ENCODE measurements around the gene EYA3.
A peak's percentile ranks its signal among the peaks of the same experiment; 100 is the strongest.

Gene EYA3

GRCh38 chr1:27955076-27955475 lies 133.3 kb downstream of the EYA3 start:
- H3K27ac ChIP-seq (ENCODE audit: low read length, poor library complexity, severe bottlenecking) = no peak overlapping the region
- no peak overlapping the region for H3K18ac ChIP-seq (ENCODE audit: low read depth in 1 of 2, low read length in 2 of 2)
- H3K79me1 ChIP-seq (replicated peaks; ENCODE audit: low read length, poor library complexity, severe bottlenecking) = peaks cover under 1% of the 10 kb centered on the region
- no peak overlapping the region for H3K14ac ChIP-seq (ENCODE audit: low read length in 2 of 2)
- no peak overlapping the region for H2AFZ ChIP-seq (ENCODE audit: low read depth, low read length)
- no peak overlapping the region for H3K23ac ChIP-seq (ENCODE audit: low read length in 2 of 2)
- H2BK15ac ChIP-seq (ENCODE audit: low read depth, poor library complexity, severe bottlenecking) = no peak overlapping the region
- no peak overlapping the region for H4K8ac ChIP-seq (ENCODE audit: low read length)
- H4K91ac ChIP-seq (ENCODE audit: low read length) = no peak overlapping the region
- H3K9me3 ChIP-seq (ENCODE audit: control insufficient read depth, low read length) = no peaks in the 10 kb centered on the region
- H3K4me2 ChIP-seq (ENCODE audit: low read length, poor library complexity, severe bottlenecking) = no peak overlapping the region
- H2BK120ac ChIP-seq (ENCODE audit: low read depth, low read length) = peak overlapping the region; percentile 42
- H2AK5ac ChIP-seq (ENCODE audit: low read length, severe bottlenecking) = no peak overlapping the region
- WGBS = 89% methylated on average over 6 of the region's 6 CpGs
- H3K36me3 ChIP-seq (ENCODE audit: control insufficient read depth in 1 of 2, insufficient read depth in 2 of 2, low read depth in 1 of 2, low read length in 2 of 2) = peaks cover 0 to 4% of the 10 kb centered on the region in 2 experiments
- no peak for DNase-seq
- no peak overlapping the region for H3K4ac ChIP-seq (ENCODE audit: low read depth in 1 of 2, low read length in 2 of 2)
- no peak overlapping the region for H3K4me3 ChIP-seq (ENCODE audit: insufficient read depth in 1 of 2, low read depth in 1 of 2, low read length in 2 of 2)
- H3K27me3 ChIP-seq (ENCODE audit: control insufficient read depth in 1 of 2, insufficient read depth in 1 of 2, low read length in 2 of 2) = peaks cover 15 to 19% of the 10 kb centered on the region in 2 experiments
- no peak overlapping the region for H2BK12ac ChIP-seq (ENCODE audit: low read length in 2 of 2)
- H2BK5ac ChIP-seq (ENCODE audit: low read depth, low read length, poor library complexity, severe bottlenecking) = no peak overlapping the region
- H3K4me1 ChIP-seq (ENCODE audit: control insufficient read depth, insufficient read depth, low read depth, low read length) = peaks cover 7% of the 10 kb centered on the region
- H3K9ac ChIP-seq (ENCODE audit: low read length) = no peak overlapping the region

DNA sequence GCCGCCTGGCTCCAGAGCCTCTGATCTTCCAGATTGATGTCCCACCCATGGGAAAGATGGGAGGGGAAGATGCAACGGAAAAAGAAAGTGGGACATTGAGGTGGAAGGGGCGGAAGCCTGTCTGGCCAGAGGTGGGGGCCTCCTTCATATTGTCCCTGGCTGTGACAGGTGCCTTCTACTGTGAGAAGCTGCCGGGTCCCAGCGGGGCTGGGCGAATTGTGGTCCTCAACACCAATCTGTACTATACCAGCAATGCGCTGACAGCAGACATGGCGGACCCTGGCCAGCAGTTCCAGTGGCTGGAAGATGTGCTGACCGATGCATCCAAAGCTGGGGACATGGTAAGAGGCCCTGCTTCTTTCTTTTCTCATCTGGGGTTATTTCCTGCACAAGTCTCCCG lies 134.2 kb downstream of the EYA3 start:
- no peak for DNase-seq
- Histone ChIP-seq H3K18ac (ENCODE audit: low read depth in 1 of 2, low read length in 2 of 2) (no peak overlapping the region), H2BK15ac (ENCODE audit: low read depth, poor library complexity, severe bottlenecking) (no peak overlapping the region), H3K23ac (ENCODE audit: low read length in 2 of 2) (no peak overlapping the region), H3K4me1 (ENCODE audit: control insufficient read depth, insufficient read depth, low read depth, low read length) (peaks cover 4% of the 10 kb centered on the region), H2BK120ac (ENCODE audit: low read depth, low read length) (no peak overlapping the region), H2BK5ac (ENCODE audit: low read depth, low read length, poor library complexity, severe bottlenecking) (no peak overlapping the region), H3K4me2 (ENCODE audit: low read length, poor library complexity, severe bottlenecking) (no peak overlapping the region), H3K27ac (ENCODE audit: low read length, poor library complexity, severe bottlenecking) (no peak overlapping the region), H3K9me3 (ENCODE audit: control insufficient read depth, low read length) (no peaks in the 10 kb centered on the region), H3K36me3 (ENCODE audit: control insufficient read depth in 1 of 2, insufficient read depth in 2 of 2, low read depth in 1 of 2, low read length in 2 of 2) (peaks cover 0 to 4% of the 10 kb centered on the region in 2 experiments), H3K9ac (ENCODE audit: low read length) (no peak overlapping the region), H2BK12ac (ENCODE audit: low read length in 2 of 2) (no peak overlapping the region), H2AFZ (ENCODE audit: low read depth, low read length) (no peak overlapping the region), H3K27me3 (ENCODE audit: control insufficient read depth in 1 of 2, insufficient read depth in 1 of 2, low read length in 2 of 2) (peaks cover 15 to 19% of the 10 kb centered on the region in 2 experiments), H4K91ac (ENCODE audit: low read length) (no peak overlapping the region), H3K79me1 (replicated peaks; ENCODE audit: low read length, poor library complexity, severe bottlenecking) (no peaks in the 10 kb centered on the region), H3K4ac (ENCODE audit: low read depth in 1 of 2, low read length in 2 of 2) (no peak overlapping the region), H3K4me3 (ENCODE audit: insufficient read depth in 1 of 2, low read depth in 1 of 2, low read length in 2 of 2) (no peak overlapping the region), H3K14ac (ENCODE audit: low read length in 2 of 2) (no peak overlapping the region), H2AK5ac (ENCODE audit: low read length, severe bottlenecking) (no peak overlapping the region), H4K8ac (ENCODE audit: low read length) (no peak overlapping the region)
- 92% methylated on average over 10 of the region's 10 CpGs for WGBS

DNA sequence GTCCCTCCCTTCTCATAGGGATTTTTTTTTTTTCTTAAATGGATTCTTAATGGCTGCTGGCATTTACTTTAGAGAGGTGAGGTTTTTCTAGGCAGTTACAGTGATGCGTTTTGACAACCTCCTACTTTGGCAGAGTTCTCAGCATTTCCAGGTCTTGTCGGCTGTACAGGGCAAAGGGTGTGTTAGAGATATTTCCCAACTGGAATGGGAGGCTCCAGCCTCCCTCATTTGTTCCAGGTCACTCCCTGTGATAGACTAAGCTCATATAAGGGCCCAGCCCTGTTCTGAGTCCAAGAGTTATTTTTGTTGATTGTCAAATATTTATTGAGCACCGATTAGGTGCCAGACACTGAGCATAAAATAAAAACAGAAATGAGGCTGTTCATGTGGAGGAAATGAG lies 136.3 kb downstream of the EYA3 start:
- H3K27me3 ChIP-seq (ENCODE audit: control insufficient read depth in 1 of 2, insufficient read depth in 1 of 2, low read length in 2 of 2) = peaks cover 15 to 19% of the 10 kb centered on the region in 2 experiments
- no peaks in the 10 kb centered on the region for H3K79me1 ChIP-seq (replicated peaks; ENCODE audit: low read length, poor library complexity, severe bottlenecking)
- no peak overlapping the region for H3K14ac ChIP-seq (ENCODE audit: low read length in 2 of 2)
- H3K4me1 ChIP-seq (ENCODE audit: control insufficient read depth, insufficient read depth, low read depth, low read length) = no peaks in the 10 kb centered on the region
- H2BK5ac ChIP-seq (ENCODE audit: low read depth, low read length, poor library complexity, severe bottlenecking) = no peak overlapping the region
- no peak overlapping the region for H2AK5ac ChIP-seq (ENCODE audit: low read length, severe bottlenecking)
- WGBS = 92% methylated on average over 2 of the region's 3 CpGs
- H3K4ac ChIP-seq (ENCODE audit: low read depth in 1 of 2, low read length in 2 of 2) = no peak overlapping the region
- H3K9me3 ChIP-seq (ENCODE audit: control insufficient read depth, low read length) = no peaks in the 10 kb centered on the region
- H3K18ac ChIP-seq (ENCODE audit: low read depth in 1 of 2, low read length in 2 of 2) = no peak overlapping the region
- no peaks in the 10 kb centered on the region for H3K36me3 ChIP-seq (ENCODE audit: control insufficient read depth in 1 of 2, insufficient read depth in 2 of 2, low read depth in 1 of 2, low read length in 2 of 2)
- no peak overlapping the region for H3K4me2 ChIP-seq (ENCODE audit: low read length, poor library complexity, severe bottlenecking)
- H3K4me3 ChIP-seq (ENCODE audit: insufficient read depth in 1 of 2, low read depth in 1 of 2, low read length in 2 of 2) = no peak overlapping the region
- no peak overlapping the region for H4K8ac ChIP-seq (ENCODE audit: low read length)
- no peak overlapping the region for H4K91ac ChIP-seq (ENCODE audit: low read length)
- no peak overlapping the region for H2BK12ac ChIP-seq (ENCODE audit: low read length in 2 of 2)
- H3K27ac ChIP-seq (ENCODE audit: low read length, poor library complexity, severe bottlenecking) = no peak overlapping the region
- H2BK15ac ChIP-seq (ENCODE audit: low read depth, poor library complexity, severe bottlenecking) = no peak overlapping the region
- no peak overlapping the region for H2AFZ ChIP-seq (ENCODE audit: low read depth, low read length)
- no peak overlapping the region for H2BK120ac ChIP-seq (ENCODE audit: low read depth, low read length)
- H3K23ac ChIP-seq (ENCODE audit: low read length in 2 of 2) = no peak overlapping the region
- no peak overlapping the region for H3K9ac ChIP-seq (ENCODE audit: low read length)
- DNase-seq = no peak

GRCh38 chr1:27951396-27951795 lies 137.0 kb downstream of the EYA3 start:
- H2BK15ac ChIP-seq (ENCODE audit: low read depth, poor library complexity, severe bottlenecking) = no peak overlapping the region
- H3K4me3 ChIP-seq (ENCODE audit: insufficient read depth in 1 of 2, low read depth in 1 of 2, low read length in 2 of 2) = no peak overlapping the region
- H2AK5ac ChIP-seq (ENCODE audit: low read length, severe bottlenecking) = no peak overlapping the region
- H3K4me1 ChIP-seq (ENCODE audit: control insufficient read depth, insufficient read depth, low read depth, low read length) = no peaks in the 10 kb centered on the region
- no peak overlapping the region for H4K8ac ChIP-seq (ENCODE audit: low read length)
- no peaks in the 10 kb centered on the region for H3K9me3 ChIP-seq (ENCODE audit: control insufficient read depth, low read length)
- no peak overlapping the region for H4K91ac ChIP-seq (ENCODE audit: low read length)
- no peak overlapping the region for H3K23ac ChIP-seq (ENCODE audit: low read length in 2 of 2)
- no peak overlapping the region for H2BK120ac ChIP-seq (ENCODE audit: low read depth, low read length)
- H3K79me1 ChIP-seq (replicated peaks; ENCODE audit: low read length, poor library complexity, severe bottlenecking) = no peaks in the 10 kb centered on the region
- DNase-seq = no peak
- no peak overlapping the region for H3K4ac ChIP-seq (ENCODE audit: low read depth in 1 of 2, low read length in 2 of 2)
- no peak overlapping the region for H3K9ac ChIP-seq (ENCODE audit: low read length)
- H2BK12ac ChIP-seq (ENCODE audit: low read length in 2 of 2) = no peak overlapping the region
- no peak overlapping the region for H2BK5ac ChIP-seq (ENCODE audit: low read depth, low read length, poor library complexity, severe bottlenecking)
- no peak overlapping the region for H3K18ac ChIP-seq (ENCODE audit: low read depth in 1 of 2, low read length in 2 of 2)
- no peak overlapping the region for H3K14ac ChIP-seq (ENCODE audit: low read length in 2 of 2)
- H2AFZ ChIP-seq (ENCODE audit: low read depth, low read length) = no peak overlapping the region
- H3K36me3 ChIP-seq (ENCODE audit: control insufficient read depth in 1 of 2, insufficient read depth in 2 of 2, low read depth in 1 of 2, low read length in 2 of 2) = no peaks in the 10 kb centered on the region
- no peak overlapping the region for H3K4me2 ChIP-seq (ENCODE audit: low read length, poor library complexity, severe bottlenecking)
- WGBS = 67% methylated on average over 3 of the region's 3 CpGs
- H3K27me3 ChIP-seq (ENCODE audit: control insufficient read depth in 1 of 2, insufficient read depth in 1 of 2, low read length in 2 of 2) = peaks cover 15 to 19% of the 10 kb centered on the region in 2 experiments
- no peak overlapping the region for H3K27ac ChIP-seq (ENCODE audit: low read length, poor library complexity, severe bottlenecking)
